Neuron (in vitro differentiated cells): Measurements from ENCODE around the gene C10orf95.
A peak's percentile ranks its signal among the peaks of the same experiment; 100 is the strongest.

Experiments
- H2AFZ ChIP-seq: one replicate; pipeline ENCODE4 v1.6.1; 2013; ENCODE audit warnings: low read depth, mild to moderate bottlenecking, inconsistent platforms, low read length, moderate library complexity
- H3K27me3 ChIP-seq: one replicate; pipeline ENCODE4 v1.6.1; 2013; ENCODE audit warnings: low read length; ENCODE audit not compliant: insufficient read depth
- H3K36me3 ChIP-seq: one replicate; pipeline ENCODE4 v1.6.1; 2013; ENCODE audit warnings: low read length; ENCODE audit not compliant: insufficient read depth
- H3K4me1 ChIP-seq: one replicate; pipeline ENCODE4 v1.6.1; 2013; ENCODE audit warnings: low read length; ENCODE audit not compliant: insufficient read depth
- H3K4me3 ChIP-seq: 2 replicates; pipeline ENCODE4 v1.5.1; 2013; ENCODE audit warnings: mild to moderate bottlenecking, low read length, moderate library complexity
- H3K9me3 ChIP-seq: one replicate; pipeline ENCODE4 v1.6.1; 2013; ENCODE audit warnings: low read length

C10orf95 gene

GRCh38 chr10:102437515-102437914 lies 13.8 kb downstream of the C10orf95 start:
- Histone ChIP-seq H2AFZ (no peak overlapping the region), H3K4me1 (peaks cover 14% of the 10 kb centered on the region), H3K9me3 (no peaks in the 10 kb centered on the region), H3K4me3 (no peak overlapping the region), H3K36me3 (no peaks in the 10 kb centered on the region), H3K27me3 (peaks cover 2% of the 10 kb centered on the region)

GRCh38 chr10:102436312-102436711 lies 15.0 kb downstream of the C10orf95 start:
- H3K4me1 ChIP-seq, result peaks cover 18% of the 10 kb centered on the region
- no peak overlapping the region for H2AFZ ChIP-seq
- H3K9me3 ChIP-seq, result no peaks in the 10 kb centered on the region
- no peak overlapping the region for H3K4me3 ChIP-seq
- no peaks in the 10 kb centered on the region for H3K36me3 ChIP-seq
- H3K27me3 ChIP-seq, result peaks cover 2% of the 10 kb centered on the region

GRCh38 chr10:102435529-102436233 lies 15.7 kb downstream of the C10orf95 start:
- H3K9me3 ChIP-seq, result no peaks in the 10 kb centered on the region
- H3K36me3 ChIP-seq, result no peaks in the 10 kb centered on the region
- H3K27me3 ChIP-seq, result peaks cover 2% of the 10 kb centered on the region
- no peak overlapping the region for H2AFZ ChIP-seq
- peaks cover 19% of the 10 kb centered on the region for H3K4me1 ChIP-seq
- H3K4me3 ChIP-seq, result no peak overlapping the region

- Histone ChIP-seq H3K27me3 (peaks cover 2% of the 10 kb centered on the region), H3K4me1 (peaks cover 19% of the 10 kb centered on the region), H3K4me3 (no peak overlapping the region), H3K9me3 (no peaks in the 10 kb centered on the region), H3K36me3 (no peaks in the 10 kb centered on the region), H2AFZ (no peak overlapping the region)
These were observed 16.2 kb downstream of the C10orf95 start for GRCh38 chr10:102435133-102435497.

GRCh38 chr10:102434394-102435132 lies 16.8 kb downstream of the C10orf95 start:
- peaks cover 19% of the 10 kb centered on the region for H3K4me1 ChIP-seq
- no peak overlapping the region for H2AFZ ChIP-seq
- peaks cover 2% of the 10 kb centered on the region for H3K27me3 ChIP-seq
- H3K36me3 ChIP-seq, result no peaks in the 10 kb centered on the region
- H3K4me3 ChIP-seq, result no peak overlapping the region
- H3K9me3 ChIP-seq, result no peaks in the 10 kb centered on the region

GRCh38 chr10:102433619-102434046 lies 17.7 kb downstream of the C10orf95 start:
- H3K27me3 ChIP-seq, result peaks cover 2% of the 10 kb centered on the region
- H3K9me3 ChIP-seq, result no peaks in the 10 kb centered on the region
- no peaks in the 10 kb centered on the region for H3K36me3 ChIP-seq
- no peak overlapping the region for H2AFZ ChIP-seq
- H3K4me3 ChIP-seq, result no peak overlapping the region
- peaks cover 19% of the 10 kb centered on the region for H3K4me1 ChIP-seq

- Histone ChIP-seq H3K27me3 (no peaks in the 10 kb centered on the region), H3K4me1 (peaks cover 19% of the 10 kb centered on the region), H3K9me3 (no peaks in the 10 kb centered on the region)
These were observed 19.0 kb downstream of the C10orf95 start, which contains the start of gene CUEDC2 for GRCh38 chr10:102432162-102432950. CUEDC2 (minus strand) TSS chr10:102432574; CDS start chr10:102425188, 7,386 bp downstream.

GRCh38 chr10:102431452-102432124 lies 19.8 kb downstream of the C10orf95 start:
- no peaks in the 10 kb centered on the region for H3K9me3 ChIP-seq
- H3K27me3 ChIP-seq, result no peaks in the 10 kb centered on the region
- H3K4me3 ChIP-seq, result peak overlapping the region; percentile 81

More at GRCh38 chr10:102432162-102432950, 19.0 kb downstream of the C10orf95 start, which contains the start of gene CUEDC2:
- Histone ChIP-seq H3K36me3 (no peaks in the 10 kb centered on the region), H2AFZ (peak within 1 kb of the TSS; percentile 44), H3K4me3 (peak within 1 kb of the TSS; percentile 81)

GRCh38 chr10:102429468-102429867 lies 21.9 kb downstream of the C10orf95 start:
- H3K9me3 ChIP-seq, result no peaks in the 10 kb centered on the region
- no peak overlapping the region for H3K4me3 ChIP-seq

More at GRCh38 chr10:102431452-102432124, 19.8 kb downstream of the C10orf95 start:
- H3K36me3 ChIP-seq, result no peaks in the 10 kb centered on the region
- peaks cover 19% of the 10 kb centered on the region for H3K4me1 ChIP-seq
- peak overlapping the region; percentile 44 for H2AFZ ChIP-seq

GRCh38 chr10:102426803-102427287 lies 24.5 kb downstream of the C10orf95 start:
- H3K27me3 ChIP-seq, result no peaks in the 10 kb centered on the region
- no peak overlapping the region for H2AFZ ChIP-seq
- H3K4me3 ChIP-seq, result no peak overlapping the region
- H3K36me3 ChIP-seq, result peaks cover 19% of the 10 kb centered on the region
- H3K4me1 ChIP-seq, result peaks cover 26% of the 10 kb centered on the region
- no peaks in the 10 kb centered on the region for H3K9me3 ChIP-seq

More at GRCh38 chr10:102429468-102429867, 21.9 kb downstream of the C10orf95 start:
- Histone ChIP-seq H3K27me3 (no peaks in the 10 kb centered on the region), H3K36me3 (peaks cover 3% of the 10 kb centered on the region), H3K4me1 (peaks cover 23% of the 10 kb centered on the region), H2AFZ (no peak overlapping the region)

- H3K4me1 ChIP-seq, result peaks cover 25% of the 10 kb centered on the region
- H2AFZ ChIP-seq, result no peak overlapping the region
- H3K9me3 ChIP-seq, result no peaks in the 10 kb centered on the region
- peaks cover 19% of the 10 kb centered on the region for H3K36me3 ChIP-seq
- no peaks in the 10 kb centered on the region for H3K27me3 ChIP-seq
- H3K4me3 ChIP-seq, result no peak overlapping the region
These were observed 25.9 kb downstream of the C10orf95 start for GRCh38 chr10:102425444-102425843.

GRCh38 chr10:102424916-102425315 lies 26.4 kb downstream of the C10orf95 start:
- Histone ChIP-seq H3K27me3 (no peaks in the 10 kb centered on the region), H3K36me3 (peaks cover 19% of the 10 kb centered on the region), H3K4me1 (peaks cover 28% of the 10 kb centered on the region), H3K4me3 (no peak overlapping the region), H3K9me3 (no peaks in the 10 kb centered on the region), H2AFZ (no peak overlapping the region)
